Endothelial cell of umbilical vein (primary cell): ENCODE measurements around the gene ESYT2.

ENCODE experiments used
- CTCF ChIP-seq, 2 donors: IDR thresholded peaks; 1 replicate in 1 of 2; 2 replicates in 1 of 2; pipeline ENCODE4 v1.5.1; 2011; ENCODE audit warnings: low read length in 2 of 2, mild to moderate bottlenecking in 2 of 2, moderate library complexity in 2 of 2, control low read depth in 1 of 2, inconsistent platforms in 1 of 2, low read depth in 1 of 2; ENCODE audit not compliant: insufficient read depth in 1 of 2; ENCODE audit errors: extremely low read depth in 1 of 2
- MAX ChIP-seq: IDR thresholded peaks from 2 replicates; pipeline ENCODE4 v1.6.1; 2011; ENCODE audit not compliant: insufficient read depth, insufficient read length

GRCh38 chr7:158843771-158844170 lies 14.5 kb upstream of the ESYT2 start:
- TF ChIP-seq MAX (no peak), CTCF (IDR thresholded peaks at IDR 0.05; ENCODE audit: extremely low read depth in 1 of 2, insufficient read depth in 1 of 2, low read depth in 1 of 2, low read length in 2 of 2) (no peak)
